Keratinocyte (primary cell): ENCODE results near the gene TMEM134. TPM values are rescaled to one million over a fixed set of nuclear protein-coding genes. Genes with fewer than 3 reads are reported as not detected.

Experiments
- DNase-seq: peaks from one replicate; pipeline ENCODE4 v3.0.0-alpha.2; 2011; ENCODE audit warnings: low read depth, missing footprints, low spot score
- FAIRE-seq: peaks from 2 replicates; lab custom pipeline; 2011; peaks lifted over from hg19 to GRCh38; lab: Jason Lieb, UNC
- H2AFZ ChIP-seq: 2 replicates; pipeline ENCODE4 v1.6.0; 2012; ENCODE audit warnings: low read length, control low read depth, inconsistent platforms; ENCODE audit not compliant: control insufficient read depth
- H3K27ac ChIP-seq: 2 replicates; pipeline ENCODE4 v1.5.1; 2011; ENCODE audit warnings: low read length; ENCODE audit not compliant: control insufficient read depth, insufficient read depth
- H3K27me3 ChIP-seq: 3 replicates; pipeline ENCODE4 v1.6.0; 2011; ENCODE audit warnings: low read length; ENCODE audit not compliant: control insufficient read depth, insufficient read depth; ENCODE audit errors: extremely low read depth
- H3K36me3 ChIP-seq, 2 experiments: 2 replicates in 1 of 2; 3 replicates in 1 of 2; pipeline ENCODE4 v1.5.1; 2011; ENCODE audit warnings: low read length in 2 of 2, mild to moderate bottlenecking in 1 of 2; ENCODE audit not compliant: control insufficient read depth in 2 of 2, insufficient read depth in 2 of 2; ENCODE audit errors: extremely low read depth in 1 of 2
- H3K4me1 ChIP-seq: 3 replicates; pipeline ENCODE4 v1.5.1; 2011; ENCODE audit warnings: low read length; ENCODE audit not compliant: control insufficient read depth, insufficient read depth; ENCODE audit errors: extremely low read depth
- H3K4me2 ChIP-seq: 3 replicates; pipeline ENCODE4 v1.6.0; 2011; ENCODE audit warnings: low read depth, low read length; ENCODE audit not compliant: control insufficient read depth, insufficient read depth; ENCODE audit errors: extremely low read depth
- H3K4me3 ChIP-seq, 3 experiments: fragments of 200-600 bp in 1 of 3; sonication (generic) in 1 of 3; 2 replicates in 2 of 3; 3 replicates in 1 of 3; pipeline ENCODE4 v1.5.1; 2011 to 2016; ENCODE audit warnings: low read length in 3 of 3, mild to moderate bottlenecking in 3 of 3, control low read depth in 2 of 3, inconsistent platforms in 1 of 3, low read depth in 1 of 3, mixed read lengths in 1 of 3, mixed run types in 1 of 3, moderate library complexity in 1 of 3; ENCODE audit not compliant: control insufficient read depth in 2 of 3, insufficient read depth in 2 of 3; ENCODE audit errors: extremely low read depth in 1 of 3
- H3K79me2 ChIP-seq: 2 replicates; pipeline ENCODE4 v1.6.0; 2012; ENCODE audit warnings: low read length; ENCODE audit not compliant: control insufficient read depth, insufficient read depth
- H3K9ac ChIP-seq: 3 replicates; pipeline ENCODE4 v1.6.0; 2011; ENCODE audit warnings: low read length; ENCODE audit not compliant: control insufficient read depth, insufficient read depth; ENCODE audit errors: extremely low read depth
- H3K9me1 ChIP-seq: 3 replicates; pipeline ENCODE4 v1.6.0; 2011; ENCODE audit warnings: low read length; ENCODE audit not compliant: control insufficient read depth, insufficient read depth; ENCODE audit errors: extremely low read depth
- H3K9me3 ChIP-seq: 2 replicates; pipeline ENCODE4 v1.5.1; 2012; ENCODE audit warnings: low read depth, low read length; ENCODE audit not compliant: control insufficient read depth
- H4K20me1 ChIP-seq: 3 replicates; pipeline ENCODE4 v1.6.0; 2011; ENCODE audit warnings: low read length; ENCODE audit not compliant: control insufficient read depth, insufficient read depth; ENCODE audit errors: extremely low read depth
- CTCF ChIP-seq, 3 experiments: IDR thresholded peaks in 1 of 3; conservative IDR thresholded peaks in 1 of 3; optimal IDR thresholded peaks in 1 of 3; 2 replicates in 2 of 3; 3 replicates in 1 of 3; pipeline versions ENCODE3 to v1.5.1; 2011; ENCODE audit warnings: low read length in 3 of 3, mild to moderate bottlenecking in 3 of 3, moderate library complexity in 2 of 3, control low read depth in 1 of 3, inconsistent platforms in 1 of 3; ENCODE audit not compliant: insufficient read depth in 2 of 3; ENCODE audit errors: extremely low read depth in 1 of 3
- EZH2 ChIP-seq: IDR thresholded peaks from one replicate; pipeline ENCODE4 v1.6.1; 2012; ENCODE audit warnings: inconsistent platforms, mild to moderate bottlenecking, low read length, moderate library complexity
- dilution Hi-C: fragments of 300-500 bp; cut with MboI; formaldehyde crosslinking; loops from one replicate; pipeline ENCODE4 v1.7.0; 2020; ENCODE audit warnings: low sequenced_read_pairs; ENCODE audit not compliant: extremely low pct_ligation_motif_present
- polyA plus RNA-seq, 5 experiments: library from polyadenylated mRNA; depleted of rRNA in 3 of 5; stranded (reverse) in 3 of 5; stranded (forward) in 1 of 5; unstranded in 1 of 5; fragments of >200 nt; gene quantifications; 1 replicate in 1 of 5; 2 replicates in 3 of 5; 3 replicates in 1 of 5; pipeline versions ENCODE4 v1.2.1 to v1.2.3, GENCODE V29; 2011 to 2012; ENCODE audit warnings: missing spikeins in 2 of 5, low read depth in 1 of 5, low replicate concordance in 1 of 5

Gene TMEM134
- polyA plus RNA-seq, 1 donor (not counting 4 experiments of a cell fraction or from before 2014, with no cell fraction given) = 24.7 TPM

GRCh38 chr11:67448220-67448609, 20.8 kb downstream of the TMEM134 start:
- FAIRE-seq = no peak
- Histone ChIP-seq H3K9me3 (no peaks in the 10 kb centered on the region), H3K9ac (no peak overlapping the region), H3K4me2 (no peak overlapping the region), H2AFZ (no peak overlapping the region), H3K4me1 (no peaks in the 10 kb centered on the region), H3K27me3 (no peaks in the 10 kb centered on the region), H3K79me2 (no peaks in the 10 kb centered on the region), H3K4me3 (no peak overlapping the region), H3K36me3 (no peaks in the 10 kb centered on the region), H3K27ac (no peak overlapping the region), H3K9me1 (no peaks in the 10 kb centered on the region), H4K20me1 (no peaks in the 10 kb centered on the region)
- no peak for TF ChIP-seq EZH2
- TF ChIP-seq CTCF (optimal IDR thresholded peaks at IDR 0.05 in 1 of 3, IDR thresholded peaks at IDR 0.05 in 1 of 3, conservative IDR thresholded peaks at IDR 0.05 in 1 of 3; ENCODE audit: extremely low read depth in 1 of 3, insufficient read depth in 2 of 3, low read length in 3 of 3) = no peak
- dilution Hi-C loops = no loop called here
- DNase-seq = no peak

GRCh38 chr11:67445515-67445914, 23.5 kb downstream of the TMEM134 start:
- H3K36me3 ChIP-seq = peaks cover 0 to 7% of the 10 kb centered on the region in 2 experiments
- H3K4me3 ChIP-seq = no peak overlapping the region
- no peak overlapping the region for H3K9ac ChIP-seq
- no peaks in the 10 kb centered on the region for H4K20me1 ChIP-seq
- H3K9me1 ChIP-seq = no peaks in the 10 kb centered on the region
- FAIRE-seq = no peak
- no peak for DNase-seq
- H3K4me2 ChIP-seq = no peak overlapping the region
- no peaks in the 10 kb centered on the region for H3K9me3 ChIP-seq
- dilution Hi-C loops = no loop called here
- peaks cover 15% of the 10 kb centered on the region for H3K79me2 ChIP-seq
- no peak overlapping the region for H3K27ac ChIP-seq
- peaks cover 6% of the 10 kb centered on the region for H3K4me1 ChIP-seq
- no peak for TF ChIP-seq EZH2
- no peak for TF ChIP-seq CTCF (optimal IDR thresholded peaks at IDR 0.05 in 1 of 3, IDR thresholded peaks at IDR 0.05 in 1 of 3, conservative IDR thresholded peaks at IDR 0.05 in 1 of 3; ENCODE audit: extremely low read depth in 1 of 3, insufficient read depth in 2 of 3, low read length in 3 of 3)
- no peak overlapping the region for H2AFZ ChIP-seq
- H3K27me3 ChIP-seq = no peaks in the 10 kb centered on the region
